ENCODE results near the gene TENM3.
"Not testable (repeated sequence)": the region's sequence is repeated elsewhere in the genome, so short reads cannot be mapped to it uniquely, and the experiment has no call there.

The TENM3 gene

GRCh38 chr4:182243204-182243603 lies at the start of gene TENM3:
TENM3 (plus strand) TSS chr4:182243402; CDS start chr4:182324021, 80,619 bp downstream.
- not testable (repeated sequence) for DNase-seq

GRCh38 chr4:182194091-182194824 lies 48.9 kb upstream of the TENM3 start:
- DNase-seq: no peak

- no peak for DNase-seq
Observed at GRCh38 chr4:182197611-182198010, 45.6 kb upstream of the TENM3 start.

GRCh38 chr4:182201871-182202270 lies 41.3 kb upstream of the TENM3 start:
- no peak for DNase-seq

- DNase-seq: no peak
Observed at GRCh38 chr4:182202650-182203049, 40.6 kb upstream of the TENM3 start.

GRCh38 chr4:182203872-182204411 lies 39.3 kb upstream of the TENM3 start:
- DNase-seq: no peak

- DNase-seq: no peak
Observed at GRCh38 chr4:182205306-182205705, 37.9 kb upstream of the TENM3 start.

GRCh38 chr4:182206266-182206665 lies 36.9 kb upstream of the TENM3 start:
- no peak for DNase-seq

GRCh38 chr4:182206916-182207315 lies 36.3 kb upstream of the TENM3 start:
- no peak for DNase-seq

GRCh38 chr4:182207830-182208396 lies 35.3 kb upstream of the TENM3 start:
- DNase-seq: no peak

GRCh38 chr4:182208526-182209050 lies 34.6 kb upstream of the TENM3 start:
- DNase-seq: no peak

GRCh38 chr4:182212211-182212761 lies 30.9 kb upstream of the TENM3 start:
- DNase-seq: no peak

- no peak for DNase-seq
Observed at GRCh38 chr4:182213004-182213403, 30.2 kb upstream of the TENM3 start.

GRCh38 chr4:182215148-182215547 lies 28.1 kb upstream of the TENM3 start:
- DNase-seq: no peak

- no peak for DNase-seq
Observed at GRCh38 chr4:182216005-182216404, 27.2 kb upstream of the TENM3 start.

GRCh38 chr4:182219411-182220056 lies 23.7 kb upstream of the TENM3 start:
- no peak for DNase-seq

- no peak for DNase-seq
Observed at GRCh38 chr4:182221987-182222386, 21.2 kb upstream of the TENM3 start.

GRCh38 chr4:182222766-182223165 lies 20.4 kb upstream of the TENM3 start:
- no peak for DNase-seq

GRCh38 chr4:182223708-182224107 lies 19.5 kb upstream of the TENM3 start:
- DNase-seq: no peak

GRCh38 chr4:182224192-182224850 lies 18.9 kb upstream of the TENM3 start:
- no peak for DNase-seq

GRCh38 chr4:182225257-182225852 lies 17.8 kb upstream of the TENM3 start:
- no peak for DNase-seq

GRCh38 chr4:182227611-182228010 lies 15.6 kb upstream of the TENM3 start:
- DNase-seq: no peak
